GM18861 (cell line): ENCODE data around the gene CSMD2.
"Not testable (repeated sequence)": the region's sequence is repeated elsewhere in the genome, so short reads cannot be mapped to it uniquely, and the experiment has no call there.

ENCODE experiments used
- ATAC-seq: cut with Tn5 transposase; IDR thresholded peaks from one replicate; pipeline ENCODE4 v1.9.1; 2021; ENCODE audit not compliant: unreplicated experiment

CSMD2 gene

GRCh38 chr1:34055818-34056217 lies 109.2 kb downstream of the CSMD2 start:
- no peak for ATAC-seq

- ATAC-seq: no peak
These were observed 110.1 kb downstream of the CSMD2 start for GRCh38 chr1:34054920-34055319.

DNA sequence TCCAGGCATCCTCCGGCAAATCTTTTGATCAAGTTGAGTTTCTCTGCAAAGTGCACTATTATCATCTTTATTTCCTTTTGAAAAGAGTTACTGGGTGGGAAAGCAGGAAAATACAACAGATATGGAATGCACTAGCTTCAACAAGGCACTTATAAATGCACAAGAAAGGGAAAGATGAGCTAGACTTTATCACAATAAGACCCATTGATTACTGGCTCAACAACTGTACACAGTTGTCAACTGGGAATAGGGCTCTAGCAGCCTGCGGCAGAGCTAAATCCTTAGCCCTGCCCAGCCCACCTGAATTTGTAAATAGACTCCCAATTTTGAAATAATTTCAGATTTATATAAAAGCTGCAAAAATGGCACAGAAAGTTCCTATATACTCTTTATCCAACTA lies 111.4 kb downstream of the CSMD2 start:
- ATAC-seq: no peak

GRCh38 chr1:34052565-34052964 lies 112.5 kb downstream of the CSMD2 start:
- no peak for ATAC-seq

DNA sequence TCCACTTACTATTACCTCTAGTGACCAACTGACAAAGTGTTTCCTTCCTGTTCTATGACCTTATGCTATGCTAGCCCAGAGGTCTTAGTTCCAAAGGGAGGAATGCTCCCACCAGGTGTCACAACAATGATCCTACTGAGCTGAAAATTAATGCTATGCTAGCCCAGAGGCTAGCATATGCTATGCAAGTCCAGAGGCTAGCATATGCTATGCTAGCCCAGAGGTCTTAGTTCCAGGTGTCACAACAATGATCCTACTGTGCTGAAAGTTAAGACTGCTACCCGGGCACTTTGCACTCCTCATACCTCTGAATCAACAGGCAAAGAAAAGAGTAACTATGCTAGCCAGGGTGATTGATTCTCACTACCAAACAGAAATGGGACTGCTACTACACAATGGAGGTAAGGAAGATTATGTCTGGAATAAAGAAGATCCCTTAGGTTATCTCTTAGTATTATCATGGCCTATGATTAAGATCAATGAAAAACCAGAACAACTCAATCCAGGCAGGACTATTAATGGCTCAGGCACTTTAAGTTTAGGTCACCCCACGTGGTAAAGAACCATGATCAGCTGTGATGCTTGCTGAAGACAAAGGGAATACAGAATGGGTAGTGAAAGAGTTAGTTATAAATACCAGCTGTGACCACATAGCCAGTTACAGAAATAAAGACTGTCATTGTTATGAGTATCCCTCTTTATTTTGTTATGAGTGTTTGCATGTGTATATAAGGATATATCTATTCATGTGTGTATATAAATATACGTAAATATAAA lies 114.1 kb downstream of the CSMD2 start:
- ATAC-seq: no peak

- no peak for ATAC-seq
These were observed 115.0 kb downstream of the CSMD2 start for GRCh38 chr1:34049994-34050393.

- no peak for ATAC-seq
These were observed 115.6 kb downstream of the CSMD2 start for GRCh38 chr1:34049477-34049876.

DNA sequence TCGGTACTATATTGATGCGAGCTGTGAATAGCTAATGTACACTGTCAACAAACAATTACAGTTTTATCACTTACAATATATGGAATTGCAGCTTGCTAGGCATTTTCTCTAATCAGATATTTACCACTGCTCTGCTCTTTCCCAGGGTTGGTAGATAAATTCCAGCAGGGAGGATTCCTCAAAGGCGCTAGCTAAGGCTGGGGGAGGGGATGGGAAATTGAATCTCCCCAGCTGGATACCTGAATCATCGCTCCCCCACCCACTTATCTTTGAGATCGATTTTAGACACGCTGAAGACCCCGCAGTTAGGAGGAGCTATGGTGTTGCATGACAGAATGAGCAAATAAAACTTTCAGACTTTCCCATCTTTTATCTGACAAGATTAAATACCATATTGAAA lies 127.2 kb downstream of the CSMD2 start:
- ATAC-seq: no peak

DNA sequence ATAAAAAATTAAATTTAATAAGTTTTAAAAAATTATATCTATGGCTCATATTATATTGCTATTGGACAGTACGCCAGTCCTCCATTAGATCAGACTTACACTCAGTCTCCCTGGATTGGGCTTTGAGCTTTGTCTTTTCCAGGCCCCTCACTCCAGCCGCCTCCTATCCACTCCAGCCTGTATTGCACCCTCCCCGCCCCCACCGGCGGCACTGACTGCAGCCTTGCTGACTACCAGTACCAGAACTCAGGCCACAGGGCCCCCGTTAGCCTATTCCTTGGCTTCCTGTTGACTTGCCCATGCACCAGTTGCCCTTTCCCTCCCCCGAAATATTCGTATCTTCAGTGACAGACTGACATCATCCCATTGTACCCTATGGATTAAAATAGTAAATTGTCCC lies 127.9 kb downstream of the CSMD2 start:
- no peak for ATAC-seq

DNA sequence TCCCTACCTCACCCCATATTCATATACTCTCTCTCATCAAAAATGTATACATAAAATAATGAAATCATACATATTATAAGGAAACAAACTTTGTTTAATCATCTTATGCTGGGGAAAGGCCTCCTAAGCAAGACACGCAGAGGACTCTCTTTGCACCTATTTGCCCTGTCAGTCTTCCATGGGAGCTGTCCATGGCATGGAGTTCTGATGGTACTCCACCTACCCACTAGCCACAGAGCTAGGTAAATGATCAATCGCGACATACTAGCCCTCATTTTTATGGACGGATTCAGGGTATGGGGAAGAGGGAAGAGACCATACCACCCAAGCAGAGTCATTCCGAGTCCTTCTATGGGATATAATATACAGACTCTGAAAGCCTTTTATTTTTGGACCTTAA lies 131.0 kb downstream of the CSMD2 start:
- ATAC-seq: no peak

- ATAC-seq: no peak
These were observed 135.1 kb downstream of the CSMD2 start for GRCh38 chr1:34029954-34030353.

DNA sequence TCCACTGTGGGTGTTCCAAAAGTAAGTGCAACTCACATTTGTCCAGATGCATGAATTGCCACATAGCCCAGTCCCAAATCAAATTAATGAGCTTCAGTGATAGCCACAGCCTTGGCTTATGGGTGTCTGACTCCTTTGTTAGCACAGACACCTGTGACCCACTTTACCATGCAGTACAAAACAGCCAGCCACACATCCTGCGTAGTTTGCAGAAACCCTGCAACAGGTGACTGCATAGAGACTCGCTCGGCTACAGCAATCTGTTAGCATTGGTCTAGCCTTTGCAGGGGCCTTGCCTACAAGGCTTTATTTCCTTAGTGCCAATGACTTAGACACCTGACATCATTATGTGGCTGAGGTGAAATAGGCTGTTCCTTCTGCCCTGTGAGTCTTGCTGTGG lies 135.5 kb downstream of the CSMD2 start:
- no peak for ATAC-seq

DNA sequence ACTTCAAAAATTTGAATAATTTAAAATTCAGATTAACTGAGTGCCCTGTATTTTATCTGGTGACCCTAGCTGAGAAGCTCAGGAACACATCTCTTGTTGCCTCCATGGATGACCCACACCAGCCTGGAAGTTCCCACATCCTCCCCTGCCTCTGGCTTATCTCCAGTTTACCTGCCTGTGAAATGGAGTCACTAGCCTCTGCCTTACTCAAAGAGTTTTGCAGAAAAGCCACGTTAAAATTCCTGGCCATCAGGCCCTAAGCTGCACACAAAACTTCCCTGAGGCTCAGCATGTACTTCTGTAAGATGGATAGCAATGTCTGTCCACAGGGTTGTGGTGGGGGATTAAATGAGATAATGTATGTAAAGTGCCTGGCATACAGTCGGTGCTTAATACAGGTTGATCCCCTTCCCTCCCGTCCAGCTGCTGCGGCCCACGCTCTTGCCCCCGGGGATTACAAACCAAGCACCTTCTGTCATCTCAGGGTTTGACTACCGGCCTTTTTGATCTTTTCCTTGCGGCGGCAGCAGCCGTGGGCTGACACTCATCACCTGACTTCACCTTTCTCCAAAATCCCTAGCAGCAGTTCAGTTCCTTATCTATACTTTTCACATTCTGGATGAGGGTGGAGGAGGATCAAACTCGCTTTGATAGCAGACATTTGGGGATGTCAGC lies 136.5 kb downstream of the CSMD2 start:
- no peak for ATAC-seq

- no peak for ATAC-seq
These were observed 139.4 kb downstream of the CSMD2 start for GRCh38 chr1:34025675-34026074.

DNA sequence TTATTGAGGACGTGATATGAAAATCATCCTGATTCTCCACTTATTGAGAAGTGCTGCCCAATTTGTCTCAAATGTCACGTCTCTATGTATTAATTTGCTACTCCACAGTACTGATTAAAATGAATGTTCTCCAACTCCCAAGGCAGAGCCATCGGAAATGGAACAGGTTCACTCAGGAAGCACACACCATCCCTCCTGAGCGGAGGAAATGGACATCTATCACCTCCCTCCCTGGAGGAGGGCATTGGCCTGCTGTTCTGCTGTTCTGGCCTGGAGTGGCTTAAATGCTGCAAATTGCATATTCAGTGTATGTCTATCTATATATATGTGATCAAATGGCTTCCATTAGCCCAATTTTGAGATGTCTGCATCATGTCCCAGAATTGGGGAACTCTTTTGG lies 140.5 kb downstream of the CSMD2 start:
- no peak for ATAC-seq

- no peak for ATAC-seq
These were observed 145.1 kb downstream of the CSMD2 start for GRCh38 chr1:34019741-34020552.

DNA sequence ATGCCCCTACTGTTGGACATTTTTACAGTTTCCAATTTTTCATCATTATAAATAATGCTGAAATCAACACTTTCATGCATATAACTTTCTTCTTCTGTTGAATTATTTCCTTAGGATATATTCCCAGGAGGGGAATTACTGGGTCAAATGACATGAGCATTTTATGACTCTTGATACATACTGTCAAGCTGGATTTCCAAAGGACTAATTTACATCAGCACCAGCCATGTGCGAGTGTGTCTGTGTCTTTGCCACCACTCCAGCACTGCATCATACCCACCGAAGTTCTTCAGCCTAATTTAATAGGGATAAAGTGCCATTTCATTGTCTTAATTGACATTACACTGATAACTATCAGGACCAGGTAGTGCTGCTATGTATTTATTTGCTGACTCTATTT lies 146.7 kb downstream of the CSMD2 start:
- no peak for ATAC-seq

GRCh38 chr1:34016281-34016680 lies 148.7 kb downstream of the CSMD2 start:
- not testable (repeated sequence) for ATAC-seq

DNA sequence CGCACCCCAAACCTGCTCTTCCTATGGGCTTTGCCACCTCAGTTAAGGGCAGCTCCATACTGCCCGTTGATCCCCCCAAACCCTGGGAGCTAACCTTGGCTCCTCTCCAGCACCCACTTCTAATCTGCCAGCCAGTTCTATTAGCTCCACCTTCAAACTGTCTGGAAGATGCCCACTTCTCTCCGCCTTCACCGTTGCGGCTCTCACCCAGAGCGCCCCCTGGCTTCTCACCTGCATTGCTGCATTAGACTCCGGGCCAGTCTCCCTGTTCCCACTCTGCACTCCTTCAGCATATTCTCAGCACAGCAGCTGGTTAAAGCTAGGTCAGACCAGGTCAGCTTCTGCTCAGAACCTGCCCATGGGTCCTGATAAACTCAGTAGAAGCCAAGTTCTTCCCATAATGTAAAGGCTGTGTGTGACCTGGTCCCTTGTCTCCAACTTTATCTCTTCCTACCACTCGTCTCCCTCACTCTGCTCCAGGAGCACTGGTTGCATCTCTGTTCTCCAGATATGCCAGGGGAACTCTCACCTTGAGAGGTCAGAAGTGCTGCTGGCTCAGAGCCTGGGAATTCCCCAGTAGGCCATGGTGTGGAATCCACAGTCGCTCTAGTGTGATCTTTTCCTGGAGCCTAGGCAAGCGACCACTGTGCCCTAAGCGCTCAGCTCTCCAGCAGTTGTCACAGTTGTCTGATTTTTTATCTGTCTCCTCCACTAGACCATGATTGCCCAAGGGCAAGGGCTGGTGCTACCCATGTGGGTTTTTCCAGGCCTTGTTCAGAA lies 150.9 kb downstream of the CSMD2 start:
- no peak for ATAC-seq

GRCh38 chr1:34013136-34013535 lies 151.9 kb downstream of the CSMD2 start:
- ATAC-seq: no peak

DNA sequence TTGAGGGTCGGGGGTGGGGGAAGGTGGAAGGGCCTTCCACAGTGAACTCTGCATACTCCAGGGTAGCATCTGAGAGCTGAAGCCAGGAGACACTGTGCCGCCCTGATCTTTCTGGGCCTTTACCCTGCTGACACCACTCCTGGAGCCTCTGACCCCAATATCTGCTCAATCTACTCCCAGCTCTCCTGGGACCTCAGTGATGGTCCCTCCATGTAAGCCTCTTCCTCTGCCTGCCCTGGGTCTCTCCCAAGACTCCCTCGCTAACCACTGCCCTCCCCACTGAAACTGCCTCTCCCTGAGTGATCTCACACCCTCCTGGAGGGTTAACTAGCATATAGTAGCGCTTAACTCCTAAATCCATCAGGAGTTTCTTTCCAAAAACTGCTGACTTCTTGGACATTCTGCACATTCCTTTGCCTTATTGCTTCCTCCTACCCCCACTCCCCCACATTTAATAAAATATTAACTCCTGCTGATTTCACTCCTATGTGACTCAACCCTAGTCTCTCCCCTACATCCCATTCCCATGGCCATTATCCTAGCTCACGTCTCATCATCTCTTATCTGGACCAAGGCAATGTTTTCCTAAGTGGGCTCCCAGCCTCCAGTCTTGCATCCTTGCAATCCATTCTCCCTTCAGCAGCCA lies 155.6 kb downstream of the CSMD2 start:
- no peak for ATAC-seq
